ENCODE data around the gene PLGLB1.
"Not testable (repeated sequence)": the region's sequence is repeated elsewhere in the genome, so short reads cannot be mapped to it uniquely, and the experiment has no call there.

GRCh38 chr2:87028607-87029006 lies 7.0 kb upstream of the PLGLB1 start:
- TF ChIP-seq CTCF (IDR thresholded peaks at IDR 0.05); ZFX (IDR thresholded peaks at IDR 0.05; ENCODE audit: borderline replicate concordance): not testable (repeated sequence)

Measured in 22Rv1 (cell line).